Testis (tissue), 2 donors: ENCODE results near the gene CACNA2D3.

Experiments used
- CTCF ChIP-seq, 3 experiments: fragments of 450-650 bp in 2 of 3; fragments of 200-600 bp in 1 of 3; sonication (generic) in 1 of 3; IDR thresholded peaks; one replicate each; pipeline ENCODE4 v1.5.1; 2016 to 2019; ENCODE audit warnings: antibody characterized with exemption in 3 of 3, mild to moderate bottlenecking in 2 of 3, moderate library complexity in 1 of 3
- POLR2A ChIP-seq: fragments of 450-650 bp; IDR thresholded peaks from one replicate; pipeline ENCODE4 v1.6.1; 2017; ENCODE audit warnings: antibody characterized with exemption, mild to moderate bottlenecking, moderate library complexity

GRCh38 chr3:54877730-54878129 is 755.4 kb downstream of the CACNA2D3 start:
- TF ChIP-seq POLR2A (no peak), CTCF (IDR thresholded peaks at IDR 0.05) (no peak)
